HL-60 (cell line): ENCODE measurements around the gene AHCTF1.
"Not testable (repeated sequence)": the region's sequence is repeated elsewhere in the genome, so short reads cannot be mapped to it uniquely, and the experiment has no call there.

Source experiments
- CTCF ChIP-seq: IDR thresholded peaks from one replicate; pipeline ENCODE4 v1.5.1; 2011; ENCODE audit warnings: low read length, control low read depth, inconsistent platforms; ENCODE audit not compliant: insufficient read depth
- POLR2AphosphoS5 ChIP-seq: IDR thresholded peaks from 2 replicates; pipeline ENCODE4 v1.6.1; 2012; ENCODE audit warnings: low read depth

DNA sequence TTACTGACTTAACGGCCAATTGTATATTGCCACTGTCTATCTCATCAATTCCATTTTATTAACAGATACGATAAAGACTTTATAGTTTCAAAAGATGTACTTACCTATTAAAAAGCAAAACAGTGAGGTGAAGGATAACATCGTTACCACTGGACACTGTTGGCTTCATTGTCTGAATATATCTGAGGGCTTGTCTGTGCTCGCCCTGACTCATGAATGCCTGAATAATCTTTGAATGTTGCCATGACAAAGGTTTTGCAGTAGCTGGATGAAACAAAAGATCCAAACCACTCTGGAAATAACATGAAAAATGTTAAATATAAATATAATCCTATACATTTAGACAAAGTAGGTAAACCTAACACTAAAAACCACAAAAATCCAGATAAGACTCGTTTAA, 46.4 kb downstream of the AHCTF1 start:
- TF ChIP-seq CTCF, POLR2AphosphoS5: not testable (repeated sequence)
